ENCODE measurements around the gene ATG4A. TPM values are rescaled to one million over a fixed set of nuclear protein-coding genes. Genes with fewer than 3 reads are reported as not detected.

The ATG4A gene
- total RNA-seq, 4 donors from 2014 or later = 5.9 to 18.0 (median 11.8) TPM

DNA sequence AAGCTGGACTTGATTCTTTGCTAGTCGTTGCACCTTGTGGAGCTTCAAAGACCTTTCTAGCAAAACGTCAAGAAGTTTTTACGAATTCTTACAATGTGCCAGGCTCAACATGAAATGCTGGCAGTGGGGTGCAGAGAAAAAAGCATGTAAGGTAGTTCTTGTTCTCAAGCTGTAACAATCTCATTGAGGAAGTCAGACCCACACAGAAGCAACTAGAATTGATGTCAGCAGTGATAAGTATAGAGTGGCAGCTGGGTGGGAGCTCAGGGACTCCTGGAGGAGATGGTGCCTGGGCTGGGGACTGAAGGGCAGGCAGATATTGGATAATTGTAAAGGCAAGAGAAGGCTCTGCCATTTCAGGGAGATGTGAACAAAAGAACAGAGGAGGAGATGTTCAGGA lies 82.3 kb downstream of the ATG4A start:
- DNase-seq = no peak
- Histone ChIP-seq H3K4me1 (no peaks in the 10 kb centered on the region), H3K27ac (no peak overlapping the region), H3K9me3 (no peaks in the 10 kb centered on the region), H3K27me3 (no peaks in the 10 kb centered on the region), H3K4me3 (no peak overlapping the region), H3K36me3 (no peaks in the 10 kb centered on the region)
- intact Hi-C loops (cut with DNase I) = no loop called here
- WGBS, 2 donors = 23 to 26% methylated on average over 3 of the region's 3 CpGs
- TF ChIP-seq, protein P1, sequence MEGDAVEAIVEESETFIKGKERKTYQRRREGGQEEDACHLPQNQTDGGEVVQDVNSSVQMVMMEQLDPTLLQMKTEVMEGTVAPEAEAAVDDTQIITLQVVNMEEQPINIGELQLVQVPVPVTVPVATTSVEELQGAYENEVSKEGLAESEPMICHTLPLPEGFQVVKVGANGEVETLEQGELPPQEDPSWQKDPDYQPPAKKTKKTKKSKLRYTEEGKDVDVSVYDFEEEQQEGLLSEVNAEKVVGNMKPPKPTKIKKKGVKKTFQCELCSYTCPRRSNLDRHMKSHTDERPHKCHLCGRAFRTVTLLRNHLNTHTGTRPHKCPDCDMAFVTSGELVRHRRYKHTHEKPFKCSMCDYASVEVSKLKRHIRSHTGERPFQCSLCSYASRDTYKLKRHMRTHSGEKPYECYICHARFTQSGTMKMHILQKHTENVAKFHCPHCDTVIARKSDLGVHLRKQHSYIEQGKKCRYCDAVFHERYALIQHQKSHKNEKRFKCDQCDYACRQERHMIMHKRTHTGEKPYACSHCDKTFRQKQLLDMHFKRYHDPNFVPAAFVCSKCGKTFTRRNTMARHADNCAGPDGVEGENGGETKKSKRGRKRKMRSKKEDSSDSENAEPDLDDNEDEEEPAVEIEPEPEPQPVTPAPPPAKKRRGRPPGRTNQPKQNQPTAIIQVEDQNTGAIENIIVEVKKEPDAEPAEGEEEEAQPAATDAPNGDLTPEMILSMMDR (IDR thresholded peaks at IDR 0.05) = no peak
- TF ChIP-seq POLR2A (IDR thresholded peaks at IDR 0.05) = no peak

DNA sequence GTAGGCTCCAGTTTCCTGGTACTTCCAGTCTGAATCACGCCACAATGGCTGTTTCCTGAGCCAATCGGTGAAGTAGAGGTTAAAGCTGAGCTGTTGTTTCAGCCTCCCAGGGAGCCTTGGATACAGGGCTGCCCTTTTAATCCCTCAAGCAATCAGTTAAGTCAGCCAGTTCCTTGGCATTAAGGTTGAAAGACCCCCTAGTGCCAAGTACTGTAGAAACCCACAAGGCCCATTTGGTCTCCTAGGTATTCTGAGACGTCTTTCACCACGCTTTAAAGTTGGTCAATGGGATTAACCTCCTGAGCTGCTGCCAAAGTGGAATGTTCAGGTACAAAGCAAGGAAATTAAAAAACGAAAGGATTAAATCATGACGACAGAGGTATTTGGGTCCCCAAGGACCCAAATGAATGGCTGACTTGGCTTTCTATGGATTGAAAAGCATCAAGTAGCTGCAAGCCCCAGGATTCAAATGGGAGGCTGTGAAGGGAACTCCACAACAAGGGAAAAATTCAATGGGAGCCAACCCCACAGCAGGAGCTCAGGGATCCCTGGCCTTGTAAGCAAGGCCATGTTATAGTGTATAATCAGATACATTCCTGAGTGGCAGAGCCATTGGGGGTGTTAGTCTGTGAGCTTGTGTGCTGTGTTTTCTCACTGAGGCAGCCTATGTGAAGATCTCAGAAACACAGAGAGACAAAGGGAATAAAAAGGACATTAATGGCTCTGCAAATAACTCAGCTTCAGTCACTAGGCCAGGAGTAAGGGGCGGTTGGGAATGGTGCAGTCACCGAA lies 86.0 kb downstream of the ATG4A start:
- TF ChIP-seq, protein P1 (IDR thresholded peaks at IDR 0.05) = no peak
- TF ChIP-seq POLR2A (IDR thresholded peaks at IDR 0.05) = no peak
- 67 to 85% methylated on average over 7 to 8 of the region's 8 CpGs for WGBS, 2 donors
- intact Hi-C loops (cut with DNase I) = no loop called here

DNA sequence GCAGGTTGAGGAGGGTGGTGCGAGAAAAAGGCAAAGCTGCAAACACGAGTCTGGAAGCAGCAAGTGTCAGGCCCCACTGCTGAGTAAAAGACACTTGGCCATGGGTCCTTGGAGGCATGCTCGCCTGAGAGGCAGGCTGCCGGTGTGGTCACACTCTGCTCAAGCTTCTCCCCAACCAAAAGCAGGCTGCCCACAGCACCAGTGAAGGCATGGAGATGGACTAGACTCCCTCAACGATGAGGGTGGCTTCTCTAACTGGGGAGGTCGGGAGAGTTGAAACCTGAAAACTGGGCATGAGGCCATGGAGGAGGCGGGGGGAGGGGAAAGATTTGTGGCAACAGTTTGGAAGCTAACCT lies 86.5 kb downstream of the ATG4A start:
- WGBS, 2 donors = 62 to 78% methylated on average over 2 to 6 of the region's 7 CpGs
- intact Hi-C loops (cut with DNase I) = no loop called here
- no peaks in the 10 kb centered on the region for H3K27me3 ChIP-seq

More for the DNA sequence above, 86.0 kb downstream of the ATG4A start:
- Histone ChIP-seq H3K4me1 (no peaks in the 10 kb centered on the region), H3K27me3 (no peaks in the 10 kb centered on the region), H3K9me3 (no peaks in the 10 kb centered on the region), H3K4me3 (no peak overlapping the region), H3K27ac (no peak overlapping the region), H3K36me3 (no peaks in the 10 kb centered on the region)
- DNase-seq = no peak

DNA sequence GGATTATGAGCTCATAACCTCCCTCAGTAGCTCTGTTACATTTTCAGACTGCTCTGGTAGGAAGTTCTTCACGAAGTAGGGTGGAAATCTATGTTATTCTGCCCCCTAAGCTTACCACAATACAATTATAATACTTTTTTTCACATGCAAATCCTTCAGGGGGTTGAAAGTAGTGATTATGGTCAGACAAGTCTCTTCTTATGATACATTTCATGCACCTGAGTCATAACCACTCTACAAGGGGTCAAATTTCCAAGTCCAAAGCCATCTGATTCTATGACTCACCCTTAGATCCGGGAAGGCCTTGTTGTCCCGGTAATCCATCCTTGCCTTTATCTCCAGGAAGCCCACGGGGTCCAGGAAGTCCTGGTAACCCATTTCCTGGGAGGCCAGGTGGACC lies 95.2 kb downstream of the ATG4A start:
- 0 to 41% methylated on average over 1 to 4 of the region's 4 CpGs for WGBS, 2 donors
- Histone ChIP-seq H3K27me3 (no peaks in the 10 kb centered on the region), H3K27ac (no peak overlapping the region), H3K36me3 (no peaks in the 10 kb centered on the region), H3K4me1 (no peaks in the 10 kb centered on the region), H3K9me3 (no peaks in the 10 kb centered on the region), H3K4me3 (no peak overlapping the region)
- no peak for TF ChIP-seq POLR2A (IDR thresholded peaks at IDR 0.05)
- TF ChIP-seq, protein P1 (IDR thresholded peaks at IDR 0.05) = no peak
- intact Hi-C loops (cut with DNase I) = no loop called here
- no peak for DNase-seq

More for the DNA sequence above, 86.5 kb downstream of the ATG4A start:
- TF ChIP-seq POLR2A (IDR thresholded peaks at IDR 0.05) = no peak
- TF ChIP-seq, protein P1 (IDR thresholded peaks at IDR 0.05) = no peak
- DNase-seq = no peak
- H3K27ac ChIP-seq = no peak overlapping the region
- no peaks in the 10 kb centered on the region for H3K9me3 ChIP-seq
- H3K4me3 ChIP-seq = no peak overlapping the region
- no peaks in the 10 kb centered on the region for H3K36me3 ChIP-seq
- H3K4me1 ChIP-seq = no peaks in the 10 kb centered on the region

DNA sequence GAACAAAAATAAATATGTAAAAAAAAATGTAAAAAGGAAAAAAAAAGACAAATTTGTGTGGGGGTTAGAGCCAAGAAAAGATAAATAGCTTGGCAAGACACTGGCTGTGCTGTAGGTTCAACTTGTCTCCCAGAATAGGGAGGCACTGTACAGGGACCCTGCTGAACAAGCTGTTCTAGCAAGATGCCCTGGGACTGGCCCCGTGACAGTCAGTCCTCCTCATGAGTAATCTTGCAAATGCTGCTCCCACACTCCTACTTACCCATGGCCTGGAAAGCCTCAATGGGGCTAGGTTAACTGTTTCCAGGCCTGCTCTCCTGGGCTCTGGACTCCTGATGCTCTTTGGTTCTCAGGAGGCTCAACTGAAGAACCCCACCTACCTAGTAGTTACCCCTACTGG lies 106.8 kb downstream of the ATG4A start:
- TF ChIP-seq, protein P1 (IDR thresholded peaks at IDR 0.05) = no peak
- no peak for TF ChIP-seq POLR2A (IDR thresholded peaks at IDR 0.05)
- no peak overlapping the region for H3K4me3 ChIP-seq
- no peaks in the 10 kb centered on the region for H3K4me1 ChIP-seq
- intact Hi-C loops (cut with DNase I) = no loop called here
- H3K36me3 ChIP-seq = no peaks in the 10 kb centered on the region
- WGBS, 2 donors = 50 to 75% methylated on average over 1 of the region's 1 CpG
- H3K9me3 ChIP-seq = no peaks in the 10 kb centered on the region
- no peak for DNase-seq
- no peak overlapping the region for H3K27ac ChIP-seq
- no peaks in the 10 kb centered on the region for H3K27me3 ChIP-seq

All from esophagus squamous epithelium (tissue), 5 donors.